ENCODE results near the gene TBC1D14.

TBC1D14 gene

GRCh38 chr4:6929339-6929811 is 19.7 kb downstream of the TBC1D14 start:
- DNase-seq (ENCODE audit: low read depth in 3 of 3), result no peak

- no peak for DNase-seq (ENCODE audit: low read depth in 3 of 3)
Observed at GRCh38 chr4:6929812-6930464, 20.3 kb downstream of the TBC1D14 start.

- DNase-seq (ENCODE audit: low read depth in 3 of 3), result no peak
Observed at GRCh38 chr4:6932475-6932874, 22.8 kb downstream of the TBC1D14 start.

- DNase-seq (ENCODE audit: low read depth in 3 of 3), result no peak
Observed at GRCh38 chr4:6932918-6933317, 23.3 kb downstream of the TBC1D14 start.

GRCh38 chr4:6933691-6934430 is 24.2 kb downstream of the TBC1D14 start:
- DNase-seq (ENCODE audit: low read depth in 3 of 3), result no peak

- no peak for DNase-seq (ENCODE audit: low read depth in 3 of 3)
Observed at GRCh38 chr4:6935965-6936364, 26.3 kb downstream of the TBC1D14 start.

GRCh38 chr4:6937201-6937600 is 27.6 kb downstream of the TBC1D14 start:
- no peak for DNase-seq (ENCODE audit: low read depth in 3 of 3)

GRCh38 chr4:6937754-6938153 is 28.1 kb downstream of the TBC1D14 start:
- no peak for DNase-seq (ENCODE audit: low read depth in 3 of 3)

- DNase-seq (ENCODE audit: low read depth in 3 of 3), result no peak
Observed at GRCh38 chr4:6938237-6938636, 28.6 kb downstream of the TBC1D14 start.

- DNase-seq (ENCODE audit: low read depth in 3 of 3), result no peak
Observed at GRCh38 chr4:6938647-6939271, 29.1 kb downstream of the TBC1D14 start.

GRCh38 chr4:6939761-6940743 is 30.4 kb downstream of the TBC1D14 start:
- no peak for DNase-seq (ENCODE audit: low read depth in 3 of 3)

GRCh38 chr4:6940744-6941137 is 31.1 kb downstream of the TBC1D14 start:
- DNase-seq (ENCODE audit: low read depth in 3 of 3), result no peak

GRCh38 chr4:6941796-6942195 is 32.2 kb downstream of the TBC1D14 start:
- no peak for DNase-seq (ENCODE audit: low read depth in 3 of 3)

GRCh38 chr4:6942238-6942800 is 32.7 kb downstream of the TBC1D14 start:
- no peak for DNase-seq (ENCODE audit: low read depth in 3 of 3)

GRCh38 chr4:6943012-6943884 is 33.6 kb downstream of the TBC1D14 start:
- DNase-seq (ENCODE audit: low read depth in 3 of 3), result no peak

GRCh38 chr4:6943885-6944225 is 34.2 kb downstream of the TBC1D14 start:
- no peak for DNase-seq (ENCODE audit: low read depth in 3 of 3)

GRCh38 chr4:6944301-6945051 is 34.9 kb downstream of the TBC1D14 start:
- no peak for DNase-seq (ENCODE audit: low read depth in 3 of 3)

- no peak for DNase-seq (ENCODE audit: low read depth in 3 of 3)
Observed at GRCh38 chr4:6945052-6945409, 35.4 kb downstream of the TBC1D14 start.

GRCh38 chr4:6946497-6946896 is 36.9 kb downstream of the TBC1D14 start:
- DNase-seq (ENCODE audit: low read depth in 3 of 3), result no peak

GRCh38 chr4:6948134-6948460 is 38.5 kb downstream of the TBC1D14 start:
- no peak for DNase-seq (ENCODE audit: low read depth in 3 of 3)

All from stimulated activated CD4-positive, alpha-beta T cell treated with anti-CD3 and anti-CD28 coated beads, TNF-alpha, amount 100 ng/mL, for 24 hours (primary cell).